HepG2 (cell line): ENCODE results near the gene TMIGD2. TPM values are rescaled to one million over a fixed set of nuclear protein-coding genes. Genes with fewer than 3 reads are reported as not detected.
A peak's percentile ranks its signal among the peaks of the same experiment; 100 is the strongest.

Experiments
- ATAC-seq: fragments of 200-7000 bp; cut with Tn5 transposase; 3 replicates; pipeline ENCODE4 v1.9.1; 2020; ENCODE audit warnings: mild to moderate bottlenecking, moderate library complexity
- BruUV-seq: library from RNA; stranded (reverse); fragments of 400-500 nt; replicated peaks from 2 replicates; lab custom pipeline; 2021; lab: Mats Ljungman, UMichigan
- CTCF ChIA-PET: fragments of 300-600 bp; formaldehyde crosslinking; extraction: SDS; loops from one replicate; lab custom pipeline; 2021; ENCODE audit warnings: low total read pairs, inconsistent platforms, low intra/inter-chr PET ratio; lab: Yijun Ruan, JAX
- POLR2A ChIA-PET: fragments of 350-600 bp; sonication (Branson Sonifier 250); formaldehyde crosslinking; loops from one replicate; lab custom pipeline; 2020; ENCODE audit warnings: antibody characterized with exemption, inconsistent platforms; lab: Yijun Ruan, JAX
- DNase-seq: peaks from one replicate; pipeline ENCODE4 v3.0.0-alpha.2; 2015; ENCODE audit warnings: low spot score
- FAIRE-seq: peaks from 3 replicates; lab custom pipeline; 2011; peaks lifted over from hg19 to GRCh38; lab: Jason Lieb, UNC
- H2AFZ ChIP-seq: one replicate; pipeline ENCODE4 v1.6.1; 2011; ENCODE audit warnings: low read length, inconsistent platforms
- H3K27ac ChIP-seq: fragments of 300-600 bp; 3 replicates; pipeline ENCODE4 v1.8.0; 2011; ENCODE audit warnings: mixed run types, mild to moderate bottlenecking, mixed read lengths, low read length, inconsistent platforms; ENCODE audit not compliant: insufficient read depth; ENCODE audit errors: extremely low read length
- H3K27me3 ChIP-seq, 2 experiments: fragments of 200-600 bp in 1 of 2; 2 replicates in 1 of 2; 3 replicates in 1 of 2; pipeline versions ENCODE4 v1.6.0 to v1.8.0; 2011; ENCODE audit warnings: low read length in 2 of 2, mild to moderate bottlenecking in 2 of 2, moderate library complexity in 2 of 2, inconsistent platforms in 1 of 2; ENCODE audit not compliant: insufficient read depth in 2 of 2, control insufficient read depth in 1 of 2
- H3K36me3 ChIP-seq, 2 experiments: fragments of 200-600 bp in 1 of 2; replicated peaks in 1 of 2; 2 replicates in 1 of 2; 3 replicates in 1 of 2; pipeline versions ENCODE4 v1.5.1 to v1.8.0; 2011; ENCODE audit warnings: low read length in 2 of 2, inconsistent platforms in 1 of 2; ENCODE audit not compliant: insufficient read depth in 2 of 2, control insufficient read depth in 1 of 2
- H3K4me1 ChIP-seq: 2 replicates; pipeline ENCODE4 v1.5.1; 2012; ENCODE audit warnings: low read length, inconsistent platforms; ENCODE audit not compliant: insufficient read depth
- H3K4me2 ChIP-seq: 2 replicates; pipeline ENCODE4 v1.6.0; 2011; ENCODE audit warnings: low read depth, low read length, inconsistent platforms
- H3K4me3 ChIP-seq, 3 experiments: fragments of 200-600 bp in 1 of 3; sonication (generic), shearing (Covaris generic) in 1 of 3; replicated peaks in 1 of 3; 2 replicates each; pipeline ENCODE4 v1.5.1; 2011 to 2016; ENCODE audit warnings: low read length in 3 of 3, inconsistent platforms in 2 of 3, low read depth in 2 of 3, mild to moderate bottlenecking in 2 of 3, control low read depth in 1 of 3, mixed read lengths in 1 of 3; ENCODE audit not compliant: insufficient read depth in 1 of 3
- H3K79me2 ChIP-seq: one replicate; pipeline ENCODE4 v1.6.1; 2011; ENCODE audit warnings: low read length, inconsistent platforms; ENCODE audit not compliant: insufficient read depth
- H3K9ac ChIP-seq: 2 replicates; pipeline ENCODE4 v1.6.0; 2011; ENCODE audit warnings: mild to moderate bottlenecking, low read depth, low read length, inconsistent platforms; ENCODE audit not compliant: insufficient read depth
- H3K9me3 ChIP-seq: 2 replicates; pipeline ENCODE4 v1.5.1; 2012; ENCODE audit warnings: mild to moderate bottlenecking, low read length
- H4K20me1 ChIP-seq: 2 replicates; pipeline ENCODE4 v1.6.0; 2011; ENCODE audit warnings: inconsistent platforms, mild to moderate bottlenecking, low read length, moderate library complexity; ENCODE audit not compliant: insufficient read depth
- CBX5 ChIP-seq: sonication (generic); formaldehyde crosslinking; IDR thresholded peaks from 2 replicates; pipeline ENCODE4 v1.4.0; 2020; ENCODE audit warnings: missing genetic modification reagents, borderline replicate concordance
- JUND ChIP-seq: sonication (generic); formaldehyde crosslinking; IDR thresholded peaks from 2 replicates; pipeline ENCODE4 v1.8.0; 2022; ENCODE audit warnings: mild to moderate bottlenecking, missing genetic modification reagents
- SKI ChIP-seq: fragments of 450-650 bp; IDR thresholded peaks from one replicate; pipeline ENCODE4 v1.6.1; 2018; ENCODE audit warnings: mild to moderate bottlenecking; ENCODE audit not compliant: partially characterized antibody
- ZNF260 ChIP-seq: sonication (generic); formaldehyde crosslinking; IDR thresholded peaks from 2 replicates; pipeline ENCODE4 v1.4.0; 2020; ENCODE audit warnings: missing genetic modification reagents, low read depth, mild to moderate bottlenecking, borderline replicate concordance
- WGBS: methylation state at CpG from one replicate; pipeline ENCODE4 v1.1.6; 2017; ENCODE audit warnings: low lambda C conversion rate; 5-methylcytosine and 5-hydroxymethylcytosine counted together
- in situ Hi-C: cut with HindIII; loops from 2 replicates; pipeline ENCODE4 v1.10.0; 2017; ENCODE audit warnings: low pct_unique_long_range_greater_than_20kb; ENCODE audit not compliant: extremely low pct_ligation_motif_present
- intact Hi-C: fragments of 100-400 bp; cut with micrococcal nuclease; formaldehyde crosslinking; loops from one replicate; pipeline ENCODE4 v1.10.0; 2022; ENCODE audit not compliant: unreplicated experiment
- polyA plus RNA-seq, 8 experiments: library from polyadenylated mRNA; depleted of rRNA in 3 of 8; stranded (reverse) in 7 of 8; unstranded in 1 of 8; fragments of >200 nt; fragmentation: Illumina TruSeq in 4 of 8; extraction: Trizol in 4 of 8; gene quantifications; 2 replicates each; pipeline versions ENCODE4 v1.2.1 to v1.2.3, GENCODE V29; 2011 to 2016; ENCODE audit warnings: low read depth in 4 of 8, missing spikeins in 1 of 8, mixed read lengths in 1 of 8; ENCODE audit not compliant: insufficient read depth in 1 of 8
- total RNA-seq, 5 experiments: library from RNA; depleted of rRNA; stranded (reverse); fragments of >200 nt; fragmentation: Illumina TruSeq; extraction: Trizol; gene quantifications; 2 replicates each; pipeline ENCODE4 v1.2.3, GENCODE V29; 2016; ENCODE audit warnings: low read depth in 1 of 5
- TF ChIP-seq, protein P1 (sequence below): IDR thresholded peaks from 2 replicates; pipeline ENCODE4 v1.6.1; 2016; ENCODE audit warnings: control low read depth
- TF ChIP-seq, protein P2 (sequence below): sonication (generic); formaldehyde crosslinking; IDR thresholded peaks from 2 replicates; pipeline ENCODE4 v1.4.0; 2020; ENCODE audit warnings: missing genetic modification reagents

TMIGD2 gene
- total and polyA plus RNA-seq, 2 of the 13 experiments (the other 11 are each of a cell fraction or from before 2014, with no cell fraction given): 0.11 to 1.0 TPM

DNA sequence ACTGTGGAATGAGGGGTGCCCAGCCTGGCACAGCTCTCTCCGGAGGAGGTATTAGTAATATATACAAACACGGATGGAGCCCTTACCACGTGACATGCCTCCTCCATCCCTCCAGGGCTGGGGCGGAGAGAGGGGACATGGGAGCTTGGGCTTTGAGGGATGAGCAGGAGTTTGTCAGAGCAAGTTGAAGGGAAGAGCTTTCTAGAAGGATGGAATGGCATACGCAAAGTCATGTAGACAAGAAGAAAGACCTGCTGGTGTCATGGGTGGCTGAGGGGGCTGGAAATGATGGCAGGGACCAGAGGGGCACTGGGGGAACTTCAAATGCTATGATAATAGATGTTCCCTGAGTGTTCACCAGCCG lies 43.8 kb upstream of the TMIGD2 start (continued):
- TF ChIP-seq, protein P1, sequence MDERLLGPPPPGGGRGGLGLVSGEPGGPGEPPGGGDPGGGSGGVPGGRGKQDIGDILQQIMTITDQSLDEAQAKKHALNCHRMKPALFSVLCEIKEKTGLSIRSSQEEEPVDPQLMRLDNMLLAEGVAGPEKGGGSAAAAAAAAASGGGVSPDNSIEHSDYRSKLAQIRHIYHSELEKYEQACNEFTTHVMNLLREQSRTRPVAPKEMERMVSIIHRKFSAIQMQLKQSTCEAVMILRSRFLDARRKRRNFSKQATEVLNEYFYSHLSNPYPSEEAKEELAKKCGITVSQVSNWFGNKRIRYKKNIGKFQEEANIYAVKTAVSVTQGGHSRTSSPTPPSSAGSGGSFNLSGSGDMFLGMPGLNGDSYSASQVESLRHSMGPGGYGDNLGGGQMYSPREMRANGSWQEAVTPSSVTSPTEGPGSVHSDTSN (CRISPR knock-in tag): no peak
- TF ChIP-seq ZNF260 (CRISPR knock-in tag): no peak
- TF ChIP-seq, protein P2, sequence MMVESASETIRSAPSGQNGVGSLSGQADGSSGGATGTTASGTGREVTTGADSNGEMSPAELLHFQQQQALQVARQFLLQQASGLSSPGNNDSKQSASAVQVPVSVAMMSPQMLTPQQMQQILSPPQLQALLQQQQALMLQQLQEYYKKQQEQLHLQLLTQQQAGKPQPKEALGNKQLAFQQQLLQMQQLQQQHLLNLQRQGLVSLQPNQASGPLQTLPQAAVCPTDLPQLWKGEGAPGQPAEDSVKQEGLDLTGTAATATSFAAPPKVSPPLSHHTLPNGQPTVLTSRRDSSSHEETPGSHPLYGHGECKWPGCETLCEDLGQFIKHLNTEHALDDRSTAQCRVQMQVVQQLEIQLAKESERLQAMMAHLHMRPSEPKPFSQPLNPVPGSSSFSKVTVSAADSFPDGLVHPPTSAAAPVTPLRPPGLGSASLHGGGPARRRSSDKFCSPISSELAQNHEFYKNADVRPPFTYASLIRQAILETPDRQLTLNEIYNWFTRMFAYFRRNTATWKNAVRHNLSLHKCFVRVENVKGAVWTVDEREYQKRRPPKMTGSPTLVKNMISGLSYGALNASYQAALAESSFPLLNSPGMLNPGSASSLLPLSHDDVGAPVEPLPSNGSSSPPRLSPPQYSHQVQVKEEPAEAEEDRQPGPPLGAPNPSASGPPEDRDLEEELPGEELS (CRISPR knock-in tag): no peak
- TF ChIP-seq, all 625 proteins: peak for 0

DNA sequence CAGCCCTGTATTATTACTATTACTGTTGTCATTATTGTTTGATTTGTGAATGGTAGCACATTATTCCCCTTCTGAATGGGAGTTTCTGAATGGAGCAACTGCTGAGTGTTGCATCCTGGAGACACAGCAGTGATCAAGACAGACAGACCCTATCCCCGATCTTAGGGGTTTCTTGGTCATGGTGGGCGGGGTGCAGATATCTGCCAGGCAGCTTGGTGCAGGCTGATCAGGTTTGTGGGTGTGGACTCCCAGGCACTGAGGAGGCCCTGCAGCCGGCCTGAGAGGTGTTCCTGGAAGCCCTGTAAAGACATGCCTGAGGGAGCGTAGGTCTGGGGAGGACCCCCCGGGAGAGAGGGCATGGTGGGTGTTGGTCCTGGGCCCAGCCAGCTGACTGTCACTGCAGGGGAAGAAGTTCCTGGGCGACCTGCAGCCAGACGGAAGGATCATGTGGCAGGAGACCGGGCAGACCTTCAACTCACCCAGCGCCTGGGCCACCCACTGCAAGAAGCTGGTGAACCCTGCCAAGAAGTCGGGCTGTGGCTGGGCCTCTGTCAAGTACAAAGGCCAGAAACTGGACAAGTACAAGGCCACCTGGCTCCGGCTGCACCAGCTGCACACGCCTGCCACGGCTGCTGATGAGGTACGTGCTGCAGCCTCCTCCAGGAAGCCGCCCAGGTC lies 43.3 kb upstream of the TMIGD2 start:
- intact Hi-C loops (no loop called here), in situ Hi-C loops (no loop called here)
- no peak overlapping the region for H3K4me3 ChIP-seq
- peaks cover 38% of the 10 kb centered on the region for H3K4me1 ChIP-seq
- no peak overlapping the region for H2AFZ ChIP-seq
- 0 out of 5 replicates have a peak, but pooled peaks cover 0 to 1% of the 10 kb centered on the region in 2 experiments for H3K36me3 ChIP-seq
- WGBS: 97% methylated on average over 7 of the region's 15 CpGs
- no peaks in the 10 kb centered on the region for H3K9me3 ChIP-seq
- H3K4me2 ChIP-seq: no peak overlapping the region
- no peaks in the 10 kb centered on the region; a peak in 1 of 5 replicates for H3K27me3 ChIP-seq
- no peaks in the 10 kb centered on the region for H4K20me1 ChIP-seq
- CTCF ChIA-PET: no interaction called here
- ATAC-seq (no peak), DNase-seq (no peak), FAIRE-seq (no peak)
- TF ChIP-seq JUND (CRISPR knock-in tag) (no peak), SKI (peak; percentile 24), CBX5 (CRISPR knock-in tag) (no peak)
- BruUV-seq: no TSS peak
- H3K27ac ChIP-seq: no peak overlapping the region
- peaks cover 3% of the 10 kb centered on the region for H3K79me2 ChIP-seq
- H3K9ac ChIP-seq: no peak overlapping the region; the same call in 1 of the 2 replicates
- POLR2A ChIA-PET: interaction anchor here (0.7 kb wide), 1 partner anchor 68 kb away, joined by 3 read pairs; no protein-coding TSS in a partner anchor
